GM18867 (cell line): ENCODE results near the gene MAGEE2.
"Not testable (repeated sequence)": the region's sequence is repeated elsewhere in the genome, so short reads cannot be mapped to it uniquely, and the experiment has no call there.

Source experiments
- ATAC-seq: cut with Tn5 transposase; IDR thresholded peaks from one replicate; pipeline ENCODE4 v1.9.1; 2021; ENCODE audit warnings: mild to moderate bottlenecking, moderate library complexity; ENCODE audit not compliant: unreplicated experiment

The MAGEE2 gene

GRCh38 chrX:75784680-75785491, at the start of gene MAGEE2:
Gene MAGEE2, minus strand, starts transcription at chrX:75785254. Its CDS starts 203 bp downstream, at chrX:75785051.
- no peak for ATAC-seq

GRCh38 chrX:75786290-75786689, 1.2 kb upstream of the MAGEE2 start:
- no peak for ATAC-seq

- no peak for ATAC-seq
Measured at GRCh38 chrX:75781611-75782010, 3.4 kb downstream of the MAGEE2 start.

- not testable (repeated sequence) for ATAC-seq
Measured at GRCh38 chrX:75768063-75768462, 17.0 kb downstream of the MAGEE2 start.

- ATAC-seq = no peak
Measured at GRCh38 chrX:75748431-75748830, 36.6 kb downstream of the MAGEE2 start.

- ATAC-seq = peak; percentile 88
Measured at GRCh38 chrX:75746891-75747639, 38.0 kb downstream of the MAGEE2 start.
